Stimulated activated CD4-positive, alpha-beta T cell treated with anti-CD3 and anti-CD28 coated beads, Interleukin-4, amount 100 ng/mL, for 48 hours (primary cell): ENCODE measurements around the gene PHF5A.

Experiments used
- DNase-seq, 2 donors: peaks; one replicate each; pipeline ENCODE4 v3.0.0-alpha.2; 2020; ENCODE audit warnings: low read depth in 2 of 2

PHF5A gene

DNA sequence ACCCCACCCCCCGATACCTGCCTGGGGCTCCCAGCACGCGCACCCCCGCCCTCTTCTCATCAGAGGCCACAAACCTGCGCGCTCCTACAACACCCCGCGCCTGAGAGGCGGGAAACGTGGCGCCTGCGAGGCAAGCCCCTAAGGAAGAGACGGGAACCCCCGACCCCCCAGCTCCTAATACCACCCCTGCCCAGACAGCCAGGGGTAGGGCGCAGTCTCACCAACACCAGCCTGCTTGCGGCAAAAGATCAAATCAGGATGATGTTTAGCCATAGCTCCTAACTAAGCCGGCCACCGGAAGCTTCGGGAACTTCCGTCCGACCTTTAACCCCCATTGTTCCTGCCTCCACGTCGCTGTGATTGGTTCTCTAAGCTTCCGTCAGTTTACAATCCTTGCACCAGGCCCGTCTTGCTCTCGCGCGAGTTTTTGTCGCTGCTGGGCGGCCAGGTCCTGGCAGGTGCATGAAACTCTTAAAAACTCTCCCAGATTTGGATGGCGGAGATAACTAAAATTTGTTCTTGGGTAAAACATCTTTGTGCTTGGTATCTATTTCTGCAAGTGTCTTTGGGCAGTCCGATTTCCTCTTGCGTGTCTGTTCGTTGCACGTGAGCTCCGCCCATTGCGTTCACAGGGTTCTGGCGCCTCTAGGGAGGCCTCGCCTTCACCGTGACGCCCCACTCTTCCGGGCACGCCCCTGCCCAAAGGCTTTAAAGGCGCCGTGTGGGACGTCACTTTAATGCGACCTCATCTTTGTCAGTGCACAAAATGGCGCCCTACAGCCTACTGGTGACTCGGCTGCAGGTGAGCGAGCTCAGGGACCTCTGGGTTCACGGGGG lies at the start of gene PHF5A, which contains the start of gene ACO2:
Gene PHF5A (minus strand): TSS at position 312 of the 837 bp plus-strand sequence. CDS start 39 bp downstream, at position 273.
Gene ACO2 (plus strand): TSS at position 737 of the 837 bp plus-strand sequence. CDS start 30 bp downstream, at position 767.
- DNase-seq: peak; percentile 94 to 99

GRCh38 chr22:41518048-41518347 lies 49.5 kb upstream of the PHF5A start:
- DNase-seq: no peak

DNA sequence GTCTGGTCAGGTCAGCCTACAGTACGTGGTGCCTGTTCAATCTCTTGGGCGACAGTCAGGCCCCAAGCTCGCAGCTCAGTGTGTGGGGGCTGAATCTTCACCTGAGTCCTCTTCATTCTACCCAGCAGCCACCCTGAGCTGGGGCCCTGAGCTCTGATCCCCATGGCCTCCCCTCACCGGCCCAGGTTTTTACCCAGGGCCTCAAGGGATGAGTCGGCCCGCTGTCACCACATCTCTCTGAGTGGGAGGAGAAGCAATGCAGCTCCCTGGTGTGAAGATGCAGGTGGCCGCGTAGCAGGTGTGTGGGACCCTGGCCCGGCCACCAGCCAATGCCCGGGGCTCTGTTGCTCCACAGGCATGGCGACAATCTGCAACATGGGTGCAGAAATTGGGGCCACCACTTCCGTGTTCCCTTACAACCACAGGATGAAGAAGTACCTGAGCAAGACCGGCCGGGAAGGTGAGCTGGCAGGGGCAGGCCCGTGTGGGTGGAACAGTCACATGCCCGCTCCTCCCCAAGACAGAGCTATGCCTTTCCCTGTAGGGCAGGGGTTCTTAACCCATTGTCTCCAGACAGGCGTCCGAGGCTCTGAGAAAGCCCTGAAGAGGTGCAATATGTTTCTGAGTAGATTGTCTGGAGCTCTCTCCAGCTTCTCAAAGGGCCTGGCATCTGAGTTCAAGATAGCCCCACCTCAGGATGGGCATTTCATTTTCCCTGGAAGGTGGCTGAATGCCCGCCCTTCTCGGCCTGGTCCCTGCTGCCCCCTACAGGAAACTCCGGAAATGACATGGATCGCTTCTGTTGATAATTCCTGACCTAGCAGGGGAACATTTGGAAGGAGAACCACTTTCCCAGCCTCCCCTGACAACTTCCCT lies 48.9 kb upstream of the PHF5A start:
- DNase-seq: peak; percentile 43 to 53

- DNase-seq: no peak
Observed at GRCh38 chr22:41516462-41516861, 48.0 kb upstream of the PHF5A start.

GRCh38 chr22:41513391-41513790 lies 44.9 kb upstream of the PHF5A start:
- DNase-seq: no peak

DNA sequence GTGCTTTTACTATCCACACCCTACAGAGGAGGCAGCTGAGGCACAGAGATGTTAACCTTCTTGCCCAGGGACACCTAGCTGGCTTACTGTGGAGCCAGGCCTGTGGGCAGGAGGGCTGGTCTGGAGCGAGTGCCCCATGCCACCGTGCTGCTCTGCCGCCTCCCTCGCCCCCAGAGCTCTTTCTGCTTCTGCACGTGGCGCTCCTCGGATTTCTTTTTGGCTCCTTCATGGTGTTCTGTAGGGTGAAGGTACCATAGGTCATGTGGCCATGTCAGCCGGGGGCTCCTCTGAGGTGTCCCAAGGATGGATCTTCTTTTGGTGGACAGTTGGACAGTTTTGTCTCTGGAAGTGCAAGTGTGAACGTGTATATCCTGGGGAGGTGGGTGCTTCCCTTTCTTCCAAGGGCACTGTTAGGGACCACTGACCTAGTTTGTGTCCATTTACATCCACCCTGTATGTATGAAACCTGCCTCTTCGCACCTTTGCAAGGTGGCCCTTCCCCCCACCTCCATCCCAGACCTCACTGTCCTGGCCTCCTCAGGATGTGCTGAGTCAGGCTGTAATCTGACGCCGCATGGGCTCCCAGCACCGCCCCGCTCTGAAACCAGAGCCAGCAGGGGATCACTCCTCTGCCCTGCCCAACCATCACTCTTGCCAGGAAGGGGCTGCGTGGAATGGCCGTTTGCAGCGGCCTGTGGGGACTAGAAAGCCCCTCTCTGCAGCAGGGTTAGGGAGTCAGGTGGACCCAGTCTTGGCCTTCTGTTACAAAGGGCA lies 44.1 kb upstream of the PHF5A start:
- DNase-seq: no peak

GRCh38 chr22:41511521-41511968 lies 43.1 kb upstream of the PHF5A start:
- DNase-seq: no peak

DNA sequence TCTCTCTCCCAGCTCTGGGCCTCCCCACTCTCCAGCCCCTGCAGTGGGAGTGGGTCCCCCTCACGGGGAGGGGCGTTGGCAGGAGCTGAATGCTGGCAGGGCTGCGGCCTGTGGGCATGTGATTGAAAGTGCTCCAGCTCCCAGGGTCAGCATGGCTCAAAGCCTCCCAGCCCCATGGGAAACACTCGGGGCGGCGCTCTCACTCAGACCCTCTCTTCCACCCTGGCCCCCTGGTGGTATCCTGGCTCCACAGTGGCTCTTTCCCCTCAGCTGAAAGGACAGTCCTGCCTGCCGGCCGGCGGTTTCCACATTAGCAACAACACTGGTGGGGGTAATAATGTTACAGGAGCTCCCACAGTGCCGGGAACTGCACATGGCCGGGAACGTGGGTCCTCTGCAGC lies 40.3 kb upstream of the PHF5A start:
- no peak for DNase-seq

DNA sequence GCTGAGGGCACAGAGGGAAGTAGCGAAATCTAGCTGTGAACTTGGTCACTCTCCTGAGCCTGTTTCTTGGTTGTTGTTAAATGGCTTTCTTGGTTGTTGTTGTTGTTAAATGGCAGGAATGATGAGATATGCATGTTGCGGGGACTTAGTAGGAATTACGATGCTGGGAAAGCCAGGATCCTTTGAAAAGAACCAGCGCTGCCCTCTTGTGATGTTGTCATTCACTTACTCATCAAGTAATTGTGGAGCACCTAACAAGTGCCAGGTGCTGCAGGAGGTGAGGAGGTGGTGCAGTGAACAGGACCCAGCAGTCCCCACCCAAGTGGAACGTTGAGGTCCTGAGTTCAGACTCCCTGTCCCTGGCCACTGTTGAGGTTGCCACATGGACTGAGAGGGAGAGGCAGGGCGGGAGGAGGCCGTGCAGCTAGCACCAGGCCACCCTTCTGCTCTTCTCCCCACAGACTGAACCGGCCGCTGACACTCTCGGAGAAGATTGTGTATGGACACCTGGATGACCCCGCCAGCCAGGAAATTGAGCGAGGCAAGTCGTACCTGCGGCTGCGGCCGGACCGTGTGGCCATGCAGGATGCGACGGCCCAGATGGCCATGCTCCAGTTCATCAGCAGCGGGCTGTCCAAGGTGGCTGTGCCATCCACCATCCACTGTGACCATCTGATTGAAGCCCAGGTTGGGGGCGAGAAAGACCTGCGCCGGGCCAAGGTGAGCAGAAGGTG lies 39.0 kb upstream of the PHF5A start:
- no peak for DNase-seq

DNA sequence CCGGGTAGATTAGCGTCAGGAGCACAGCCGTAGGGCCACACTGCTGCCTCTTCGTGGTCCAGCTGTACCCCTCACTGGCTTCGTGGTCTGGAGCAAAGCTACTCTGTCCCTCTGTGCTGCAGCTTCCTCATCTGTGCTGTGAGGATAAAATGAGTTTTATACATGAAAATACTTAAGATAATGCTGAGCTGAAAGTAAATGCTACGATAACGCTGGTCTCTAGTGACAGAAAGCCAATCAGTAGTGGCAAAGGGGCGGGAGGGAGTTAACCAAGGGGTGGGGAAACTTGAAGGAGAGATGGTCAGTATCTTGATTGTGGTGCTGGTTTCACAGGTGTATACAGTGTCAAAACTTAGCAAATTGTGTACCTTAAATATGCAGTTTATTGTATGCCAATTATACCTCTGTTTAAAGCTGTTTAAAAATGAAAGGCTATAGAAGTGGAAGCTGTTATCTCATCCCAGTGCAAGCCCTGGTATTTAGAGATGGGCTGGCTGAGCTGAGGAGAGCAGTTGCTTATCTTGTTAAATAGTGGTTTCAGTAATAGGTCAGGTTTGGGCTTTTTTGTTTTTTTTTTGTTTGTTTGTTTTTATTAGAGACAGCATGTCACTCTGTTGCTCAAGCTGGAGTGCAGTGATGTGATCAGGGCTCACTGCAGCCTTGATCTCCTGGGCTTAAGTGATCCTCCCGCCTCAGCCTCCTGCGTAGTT lies 37.2 kb upstream of the PHF5A start:
- no peak for DNase-seq

- no peak for DNase-seq
Observed at GRCh38 chr22:41504816-41505215, 36.3 kb upstream of the PHF5A start.

- no peak for DNase-seq
Observed at GRCh38 chr22:41504397-41504796, 35.9 kb upstream of the PHF5A start.

DNA sequence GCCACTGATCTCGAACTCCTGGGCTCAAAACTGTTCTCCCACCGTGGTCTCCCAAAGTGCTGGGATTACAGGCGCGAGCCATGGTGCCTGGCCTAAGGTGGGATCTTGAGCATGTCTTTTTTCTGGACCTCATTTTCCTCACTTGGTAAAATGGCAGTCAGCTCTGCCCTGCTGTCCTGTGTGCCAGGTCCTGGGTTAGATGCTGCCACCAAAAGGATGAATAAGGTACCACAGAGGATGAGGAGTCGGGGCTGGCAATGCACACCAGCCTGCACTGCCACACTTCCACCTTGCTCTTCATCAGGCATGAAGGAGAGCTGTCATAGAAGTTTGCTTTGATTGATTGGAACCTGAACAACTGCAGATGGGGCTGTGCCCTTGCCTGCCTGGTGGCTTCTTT lies 32.7 kb upstream of the PHF5A start:
- no peak for DNase-seq

GRCh38 chr22:41500303-41500702 lies 31.8 kb upstream of the PHF5A start:
- DNase-seq: no peak

DNA sequence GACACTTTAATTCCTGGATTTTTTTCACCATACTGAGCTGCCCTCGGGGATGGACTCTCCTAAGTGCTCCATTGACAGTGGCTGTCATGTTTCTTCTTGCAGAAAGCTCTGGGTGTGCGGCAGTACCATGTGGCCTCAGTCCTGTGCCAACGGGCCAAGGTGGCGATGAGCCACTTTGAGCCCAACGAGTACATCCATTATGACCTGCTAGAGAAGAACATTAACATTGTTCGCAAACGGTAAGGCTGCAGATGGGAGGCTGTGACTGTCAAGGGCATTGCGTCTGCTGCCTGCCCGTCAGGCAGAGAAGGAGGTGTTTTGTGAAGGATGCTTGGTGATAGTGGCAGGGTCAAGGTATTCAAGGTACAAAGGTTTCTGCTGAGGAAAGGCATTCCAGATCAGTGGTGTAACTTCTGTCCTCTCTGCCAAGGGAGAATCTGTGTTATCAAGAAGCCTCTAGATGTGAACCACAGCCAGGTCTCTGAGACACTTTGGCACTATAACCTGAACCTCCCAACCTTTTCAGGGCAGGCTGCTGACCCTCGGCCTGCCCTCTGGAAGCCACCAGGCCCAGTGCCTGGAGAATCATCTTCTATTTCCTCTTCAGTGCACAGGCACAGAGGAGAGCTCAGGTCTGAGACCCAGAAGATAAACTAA lies 31.3 kb upstream of the PHF5A start:
- DNase-seq: no peak

GRCh38 chr22:41498303-41498835 lies 29.9 kb upstream of the PHF5A start:
- no peak for DNase-seq

GRCh38 chr22:41491374-41492100 lies 23.0 kb upstream of the PHF5A start:
- DNase-seq: no peak

DNA sequence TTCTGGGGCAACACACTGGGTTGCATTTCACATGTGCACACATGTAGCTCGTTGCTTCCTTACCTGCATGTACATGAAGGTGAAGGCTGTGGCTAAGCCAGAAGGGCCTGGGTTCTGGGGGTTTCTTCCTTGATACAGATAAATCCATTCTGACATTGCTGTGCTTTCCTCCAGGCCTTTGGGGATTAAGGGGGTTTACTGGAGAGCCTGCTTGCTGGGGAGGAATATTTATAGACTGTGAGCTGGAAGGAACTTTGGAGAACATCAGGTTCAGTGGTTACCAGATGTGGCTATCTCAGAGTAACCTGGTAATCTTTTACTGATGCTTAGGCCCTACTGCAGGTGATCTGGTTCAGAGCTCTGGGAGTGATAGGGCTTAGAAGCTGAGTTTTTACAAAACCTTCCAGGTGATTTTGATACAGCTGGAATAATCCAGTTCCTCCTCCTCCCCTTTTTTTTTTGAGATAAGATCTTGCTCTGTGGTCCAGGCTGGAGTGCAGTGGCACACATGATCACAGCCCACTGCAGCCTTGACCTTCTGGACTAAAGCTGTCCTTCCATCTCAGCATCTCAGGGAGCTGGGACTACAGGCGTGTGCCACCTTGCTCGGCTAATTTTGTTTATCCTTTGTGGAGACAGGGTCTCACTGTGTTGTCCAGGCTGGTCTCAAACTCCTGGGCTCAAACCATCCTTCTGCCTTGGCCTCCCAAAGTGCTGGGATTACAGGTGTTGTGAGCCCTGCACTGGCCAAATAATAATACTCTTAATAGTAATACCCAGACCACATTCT lies 20.3 kb upstream of the PHF5A start:
- no peak for DNase-seq
